ENCODE data around the gene KCNK10.
"Not testable (repeated sequence)": the region's sequence is repeated elsewhere in the genome, so short reads cannot be mapped to it uniquely, and the experiment has no call there.

The KCNK10 gene

DNA sequence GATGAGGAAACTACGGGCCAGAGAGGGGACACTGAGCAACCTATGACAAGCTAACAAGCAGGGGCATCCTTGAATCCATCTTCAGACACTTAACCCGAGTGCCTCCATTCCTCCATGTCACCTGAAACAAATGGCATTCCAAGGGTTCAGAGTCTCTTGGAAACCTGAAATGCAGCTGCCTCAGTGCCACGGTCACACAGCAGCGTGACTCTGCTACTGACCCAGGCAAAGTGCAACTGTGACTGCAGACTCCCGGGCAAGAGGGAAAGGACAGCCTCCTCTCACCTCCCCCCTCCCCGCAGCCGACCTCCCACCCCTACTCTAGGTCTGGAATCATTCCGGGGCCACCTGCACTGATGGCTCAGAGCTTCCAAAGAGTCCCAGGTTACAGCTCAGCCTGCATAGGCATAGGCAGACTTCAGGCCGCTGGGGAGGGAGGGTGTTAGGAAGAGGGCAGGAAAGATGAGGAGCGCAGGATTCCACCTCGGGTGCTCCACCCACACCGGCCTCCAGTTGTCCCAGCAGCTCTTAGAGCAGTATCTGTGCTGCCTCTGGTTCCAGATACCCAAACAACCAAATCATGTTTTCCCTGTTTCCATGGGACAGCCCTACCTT, 53.2 kb downstream of the KCNK10 start:
- no peak overlapping the region for H3K27ac ChIP-seq
- TF ChIP-seq CTCF (conservative IDR thresholded peaks at IDR 0.05) = no peak
- no peak for TF ChIP-seq ZFX (IDR thresholded peaks at IDR 0.05)

DNA sequence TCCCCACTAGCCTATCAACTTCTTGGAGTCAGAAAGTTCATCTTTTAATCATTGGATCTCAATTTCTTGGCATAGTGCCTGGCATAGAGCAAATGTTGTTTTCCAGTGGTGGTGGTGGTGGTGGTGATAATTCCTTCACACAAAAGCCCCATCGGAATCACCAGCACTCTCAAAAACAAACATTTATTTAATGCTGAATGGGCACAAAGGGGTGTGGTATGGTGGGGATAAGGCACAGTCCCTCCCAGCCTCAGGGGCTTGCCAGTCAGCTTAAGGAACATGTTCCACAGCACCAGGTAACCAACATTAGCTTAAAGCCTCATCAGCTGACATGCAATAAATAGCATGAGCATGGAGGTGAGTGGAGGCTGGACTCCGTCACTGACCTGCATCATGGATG, 56.6 kb downstream of the KCNK10 start:
- no peak overlapping the region for H3K27ac ChIP-seq
- TF ChIP-seq ZFX (IDR thresholded peaks at IDR 0.05) (no peak), CTCF (conservative IDR thresholded peaks at IDR 0.05) (no peak)

DNA sequence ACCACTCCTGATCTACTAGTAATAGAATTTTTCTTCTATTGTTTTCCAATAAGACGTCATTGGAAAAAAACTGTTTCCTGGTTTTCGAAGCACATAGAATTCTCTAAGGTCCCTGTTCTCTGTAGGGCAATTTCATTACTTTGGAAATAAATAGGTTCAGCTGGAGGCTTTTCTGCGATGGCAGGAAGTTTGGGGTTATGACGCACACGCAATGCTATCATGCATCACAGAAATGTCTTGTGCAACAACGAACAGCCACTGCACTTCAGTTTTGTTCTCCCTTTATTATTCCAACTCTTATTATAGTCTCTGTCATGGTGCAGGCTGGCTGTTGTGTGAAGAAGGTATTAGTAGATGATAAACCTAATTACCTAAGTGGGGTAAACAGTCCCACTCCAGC, 59.0 kb downstream of the KCNK10 start:
- TF ChIP-seq CTCF (conservative IDR thresholded peaks at IDR 0.05) (no peak), ZFX (IDR thresholded peaks at IDR 0.05) (no peak)
- H3K27ac ChIP-seq = no peak overlapping the region

GRCh38 chr14:88261302-88261701, 61.8 kb downstream of the KCNK10 start:
- not testable (repeated sequence) for H3K27ac ChIP-seq

DNA sequence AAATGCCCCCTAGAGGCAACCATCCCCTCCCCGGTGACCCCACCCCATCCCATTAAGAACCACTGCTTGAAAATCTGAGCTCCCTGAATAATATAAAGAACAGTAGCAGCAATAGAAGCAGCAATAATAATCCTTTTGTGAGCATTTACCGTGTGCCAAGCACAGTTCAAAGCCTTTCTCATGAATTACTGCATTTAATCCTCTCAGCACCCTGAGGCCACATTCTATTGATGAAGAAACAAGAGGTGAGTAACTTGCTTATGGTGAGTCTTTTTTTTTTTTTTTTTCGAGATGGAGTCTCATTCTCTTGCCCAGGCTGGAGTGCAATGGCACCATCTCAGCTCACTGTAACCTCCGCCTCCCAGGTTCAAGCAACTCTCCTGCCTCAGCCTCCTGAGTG, 65.0 kb downstream of the KCNK10 start:
- H3K27ac ChIP-seq = no peak overlapping the region
- TF ChIP-seq CTCF (conservative IDR thresholded peaks at IDR 0.05) (no peak), ZFX (IDR thresholded peaks at IDR 0.05) (no peak)

GRCh38 chr14:88256997-88257950, 65.8 kb downstream of the KCNK10 start:
- no peak for TF ChIP-seq CTCF (conservative IDR thresholded peaks at IDR 0.05)
- TF ChIP-seq ZFX (IDR thresholded peaks at IDR 0.05) = no peak
- no peak overlapping the region for H3K27ac ChIP-seq

- TF ChIP-seq ZFX (IDR thresholded peaks at IDR 0.05) = no peak
Measured at GRCh38 chr14:88255798-88256197, 67.3 kb downstream of the KCNK10 start.

DNA sequence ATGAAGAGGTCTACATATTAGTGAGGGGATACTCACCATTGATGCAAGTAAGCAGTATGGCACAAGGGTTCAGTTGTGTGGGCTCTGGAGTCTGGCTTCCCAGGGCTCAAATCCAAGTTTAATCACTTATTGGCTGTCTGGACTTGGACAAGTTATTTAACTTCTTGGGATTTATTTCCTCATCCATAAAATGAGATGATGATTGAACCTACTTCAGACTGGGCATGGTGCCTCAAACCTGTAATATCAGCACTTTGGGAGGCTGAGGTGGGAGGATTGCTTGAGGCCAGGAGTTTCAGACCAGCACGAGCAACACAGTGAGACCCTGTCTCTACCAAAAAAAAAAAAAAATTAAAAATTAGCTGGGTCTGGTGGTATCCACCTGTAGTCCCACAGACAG, 67.9 kb downstream of the KCNK10 start:
- TF ChIP-seq ZFX (IDR thresholded peaks at IDR 0.05) (no peak), CTCF (conservative IDR thresholded peaks at IDR 0.05) (no peak)
- H3K27ac ChIP-seq = no peak overlapping the region

More at GRCh38 chr14:88255798-88256197, 67.3 kb downstream of the KCNK10 start:
- H3K27ac ChIP-seq = no peak overlapping the region
